Measurements from ENCODE around the gene PTAFR. TPM values are rescaled to one million over a fixed set of nuclear protein-coding genes. Genes with fewer than 3 reads are reported as not detected.

PTAFR gene
- total and polyA plus RNA-seq, 2 experiments from 2014 or later = 0.09 TPM; not detected in 1

DNA sequence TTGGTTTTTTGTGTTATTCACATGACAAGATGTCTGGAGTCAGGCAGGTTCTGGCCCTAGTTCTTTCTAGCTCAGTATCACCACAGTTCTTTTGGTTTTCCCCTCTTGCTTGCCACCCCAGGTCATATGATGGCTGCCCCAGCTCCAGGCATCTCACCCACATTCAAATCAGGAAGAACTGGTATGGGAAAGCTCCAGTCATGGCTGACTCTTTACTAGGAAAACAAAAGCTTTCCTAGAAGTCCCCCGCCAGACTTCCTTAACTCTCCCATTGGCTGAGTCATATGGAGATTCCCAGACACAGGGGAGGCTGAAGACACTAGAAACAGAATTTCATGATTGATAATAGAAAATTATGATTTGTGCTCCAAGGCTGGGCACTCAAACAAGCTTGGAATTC is 65.9 kb downstream of the PTAFR start:
- no peak for DNase-seq (ENCODE audit: low read depth in 1 of 2, low spot score in 1 of 2)
- TF ChIP-seq, protein P1, sequence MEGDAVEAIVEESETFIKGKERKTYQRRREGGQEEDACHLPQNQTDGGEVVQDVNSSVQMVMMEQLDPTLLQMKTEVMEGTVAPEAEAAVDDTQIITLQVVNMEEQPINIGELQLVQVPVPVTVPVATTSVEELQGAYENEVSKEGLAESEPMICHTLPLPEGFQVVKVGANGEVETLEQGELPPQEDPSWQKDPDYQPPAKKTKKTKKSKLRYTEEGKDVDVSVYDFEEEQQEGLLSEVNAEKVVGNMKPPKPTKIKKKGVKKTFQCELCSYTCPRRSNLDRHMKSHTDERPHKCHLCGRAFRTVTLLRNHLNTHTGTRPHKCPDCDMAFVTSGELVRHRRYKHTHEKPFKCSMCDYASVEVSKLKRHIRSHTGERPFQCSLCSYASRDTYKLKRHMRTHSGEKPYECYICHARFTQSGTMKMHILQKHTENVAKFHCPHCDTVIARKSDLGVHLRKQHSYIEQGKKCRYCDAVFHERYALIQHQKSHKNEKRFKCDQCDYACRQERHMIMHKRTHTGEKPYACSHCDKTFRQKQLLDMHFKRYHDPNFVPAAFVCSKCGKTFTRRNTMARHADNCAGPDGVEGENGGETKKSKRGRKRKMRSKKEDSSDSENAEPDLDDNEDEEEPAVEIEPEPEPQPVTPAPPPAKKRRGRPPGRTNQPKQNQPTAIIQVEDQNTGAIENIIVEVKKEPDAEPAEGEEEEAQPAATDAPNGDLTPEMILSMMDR (IDR thresholded peaks at IDR 0.05; ENCODE audit: low read depth, low read length) = no peak
- no peaks in the 10 kb centered on the region for H3K9me3 ChIP-seq (ENCODE audit: low read depth)

DNA sequence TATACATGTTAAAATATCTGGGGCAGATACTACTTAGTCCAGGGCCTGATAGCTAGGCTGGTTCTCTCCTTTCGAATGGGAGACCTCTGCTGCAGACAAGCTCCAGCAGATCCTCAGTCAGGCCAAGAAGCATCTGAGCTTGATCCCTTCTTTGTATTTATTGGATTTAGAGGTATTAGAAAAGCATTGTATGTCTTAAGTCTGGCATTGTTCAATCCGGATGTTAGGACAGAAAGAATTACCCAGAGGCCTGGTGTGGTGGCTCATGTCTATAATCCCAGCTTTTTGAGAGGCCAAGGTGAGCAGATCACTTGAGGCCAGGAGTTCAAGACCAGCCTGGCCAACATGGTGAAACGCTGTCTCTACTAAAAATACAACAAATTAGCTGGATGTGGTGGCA is 66.9 kb downstream of the PTAFR start:
- Histone ChIP-seq H3K27ac (no peak overlapping the region), H3K9me3 (ENCODE audit: low read depth) (no peaks in the 10 kb centered on the region), H3K4me3 (no peak overlapping the region), H3K36me3 (no peaks in the 10 kb centered on the region), H3K4me1 (ENCODE audit: low read depth) (no peaks in the 10 kb centered on the region), H3K27me3 (no peaks in the 10 kb centered on the region)
- DNase-seq (ENCODE audit: low read depth in 1 of 2, low spot score in 1 of 2) = no peak
- TF ChIP-seq, protein P1 (IDR thresholded peaks at IDR 0.05; ENCODE audit: low read depth, low read length) = no peak

More for the DNA sequence above, 65.9 kb downstream of the PTAFR start:
- H3K4me3 ChIP-seq = no peak overlapping the region
- H3K4me1 ChIP-seq (ENCODE audit: low read depth) = no peaks in the 10 kb centered on the region
- H3K36me3 ChIP-seq = no peaks in the 10 kb centered on the region
- no peak overlapping the region for H3K27ac ChIP-seq
- H3K27me3 ChIP-seq = no peaks in the 10 kb centered on the region

DNA sequence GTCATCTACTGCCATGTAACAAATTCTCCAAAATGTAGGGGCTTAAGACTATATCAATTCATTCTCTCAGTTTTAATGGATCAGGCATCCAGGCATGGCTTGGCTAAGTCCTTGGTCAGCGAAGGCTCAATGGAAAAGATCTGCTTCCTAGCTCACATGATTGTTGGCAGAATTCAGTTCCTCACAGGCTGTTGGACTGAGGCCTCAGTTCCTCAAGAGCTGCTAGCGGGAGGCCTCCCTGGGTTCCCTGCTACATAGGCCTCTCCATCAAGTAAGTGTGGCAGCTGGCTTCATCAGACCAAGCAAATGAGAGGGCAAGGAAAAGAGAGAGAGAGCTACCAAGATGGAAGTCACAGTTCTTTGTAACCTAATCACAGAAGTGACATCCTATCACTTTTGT is 68.5 kb downstream of the PTAFR start:
- no peak overlapping the region for H3K4me3 ChIP-seq
- H3K4me1 ChIP-seq (ENCODE audit: low read depth) = no peaks in the 10 kb centered on the region
- no peaks in the 10 kb centered on the region for H3K36me3 ChIP-seq
- H3K27ac ChIP-seq = no peak overlapping the region
- TF ChIP-seq, protein P1 (IDR thresholded peaks at IDR 0.05; ENCODE audit: low read depth, low read length) = no peak
- no peaks in the 10 kb centered on the region for H3K27me3 ChIP-seq
- DNase-seq (ENCODE audit: low read depth in 1 of 2, low spot score in 1 of 2) = no peak
- no peaks in the 10 kb centered on the region for H3K9me3 ChIP-seq (ENCODE audit: low read depth)

DNA sequence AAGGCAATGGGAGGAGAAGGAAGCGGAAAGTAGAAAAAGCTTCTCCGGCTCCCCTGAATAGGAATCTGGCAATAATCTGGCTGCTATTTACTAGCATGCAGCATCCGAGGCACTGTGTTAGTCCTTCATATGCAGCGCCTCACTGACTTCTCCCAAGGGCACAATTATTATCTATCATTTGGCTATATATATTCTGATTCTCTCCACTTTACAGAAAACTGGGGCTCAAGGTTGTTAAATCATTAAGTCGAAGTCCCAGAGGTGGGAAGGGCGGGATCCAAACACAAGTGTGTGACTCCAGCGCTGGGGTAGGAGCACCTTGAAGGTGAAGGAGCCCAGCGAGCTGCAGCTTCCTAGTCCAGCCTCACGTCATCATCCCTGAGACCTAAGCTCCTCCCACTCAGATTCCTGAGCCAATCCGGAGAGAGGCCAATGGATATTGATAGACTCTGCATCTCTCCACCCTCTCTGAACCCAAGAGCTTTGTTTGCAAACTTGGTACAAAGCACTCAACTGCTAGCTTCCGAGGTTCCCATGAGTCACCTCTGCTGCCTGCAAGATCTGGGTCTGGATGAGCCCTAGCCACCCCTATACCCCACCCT is 71.5 kb downstream of the PTAFR start:
- no peaks in the 10 kb centered on the region for H3K9me3 ChIP-seq (ENCODE audit: low read depth)
- peak; percentile 29 to 74 for DNase-seq (ENCODE audit: low read depth in 1 of 2, low spot score in 1 of 2)
- H3K27me3 ChIP-seq = no peaks in the 10 kb centered on the region
- TF ChIP-seq, protein P1 (IDR thresholded peaks at IDR 0.05; ENCODE audit: low read depth, low read length) = no peak
- H3K36me3 ChIP-seq = no peaks in the 10 kb centered on the region
- no peak overlapping the region for H3K4me3 ChIP-seq
- H3K27ac ChIP-seq = no peak overlapping the region
- no peaks in the 10 kb centered on the region for H3K4me1 ChIP-seq (ENCODE audit: low read depth)

DNA sequence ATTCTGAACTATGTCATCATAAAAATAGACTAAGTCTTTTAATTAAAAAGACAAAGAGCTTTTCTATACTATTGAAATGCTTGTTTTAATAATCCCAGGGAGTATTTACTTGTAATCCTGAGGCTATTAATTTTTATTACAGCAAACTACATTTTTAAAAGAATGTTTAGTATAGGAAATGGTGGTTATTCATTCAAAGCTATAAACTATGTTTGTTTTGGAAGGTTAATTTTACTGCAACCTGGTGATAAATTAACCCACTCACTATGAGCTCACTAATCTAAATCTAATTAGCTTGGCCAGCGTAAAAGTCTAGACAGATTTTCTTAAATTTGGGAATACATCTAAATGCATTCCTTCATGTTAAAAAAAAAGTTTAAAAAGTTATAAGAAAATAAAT is 74.3 kb downstream of the PTAFR start:
- TF ChIP-seq, protein P1 (IDR thresholded peaks at IDR 0.05; ENCODE audit: low read depth, low read length) = no peak
- no peak overlapping the region for H3K27ac ChIP-seq
- H3K4me3 ChIP-seq = no peak overlapping the region
- no peaks in the 10 kb centered on the region for H3K4me1 ChIP-seq (ENCODE audit: low read depth)
- no peaks in the 10 kb centered on the region for H3K27me3 ChIP-seq
- H3K9me3 ChIP-seq (ENCODE audit: low read depth) = no peaks in the 10 kb centered on the region
- DNase-seq (ENCODE audit: low read depth in 1 of 2, low spot score in 1 of 2) = no peak
- no peaks in the 10 kb centered on the region for H3K36me3 ChIP-seq

Data from cardiac muscle cell (in vitro differentiated cells and primary cell).